Hepatocyte (in vitro differentiated cells): ENCODE data around the gene POLDIP2. TPM values are rescaled to one million over a fixed set of nuclear protein-coding genes. Genes with fewer than 3 reads are reported as not detected.

Source experiments
- DNase-seq: peaks from one replicate; pipeline ENCODE4 v3.0.0-alpha.2; 2016; ENCODE audit warnings: low spot score
- H2AFZ ChIP-seq: fragments of 200-600 bp; sonication (generic); 2 replicates; pipeline ENCODE4 v1.6.0; 2016; ENCODE audit warnings: antibody characterized with exemption, mild to moderate bottlenecking
- H3K27ac ChIP-seq: fragments of 200-600 bp; sonication (generic); 2 replicates; pipeline ENCODE4 v1.5.1; 2016; ENCODE audit warnings: mild to moderate bottlenecking
- H3K27me3 ChIP-seq: fragments of 200-600 bp; sonication (generic); 2 replicates; pipeline ENCODE4 v1.6.1; 2016
- H3K36me3 ChIP-seq: fragments of 200-600 bp; sonication (generic); replicated peaks from 2 replicates; pipeline ENCODE4 v1.5.1; 2016; ENCODE audit warnings: low read depth; ENCODE audit not compliant: insufficient read depth
- H3K4me1 ChIP-seq: fragments of 200-600 bp; sonication (generic); 2 replicates; pipeline ENCODE4 v1.5.1; 2016; ENCODE audit warnings: mild to moderate bottlenecking, moderate library complexity; ENCODE audit not compliant: insufficient read depth
- H3K4me2 ChIP-seq: fragments of 200-600 bp; sonication (generic); 2 replicates; pipeline ENCODE4 v1.6.0; 2016
- H3K4me3 ChIP-seq: fragments of 200-600 bp; sonication (generic); 2 replicates; pipeline ENCODE4 v1.5.1; 2016; ENCODE audit warnings: mild to moderate bottlenecking
- H3K79me2 ChIP-seq: fragments of 200-600 bp; sonication (generic); 2 replicates; pipeline ENCODE4 v1.6.0; 2017; ENCODE audit warnings: mild to moderate bottlenecking
- H3K9me2 ChIP-seq: fragments of 200-600 bp; sonication (generic); replicated peaks from 2 replicates; pipeline ENCODE4 v1.6.0; 2017; ENCODE audit warnings: mild to moderate bottlenecking; ENCODE audit not compliant: insufficient read depth
- H3K9me3 ChIP-seq: fragments of 200-600 bp; sonication (generic); 2 replicates; pipeline ENCODE4 v1.5.1; 2016; ENCODE audit warnings: low read depth, mild to moderate bottlenecking
- H4K20me1 ChIP-seq: fragments of 200-600 bp; sonication (generic); 2 replicates; pipeline ENCODE4 v1.6.0; 2016; ENCODE audit warnings: mild to moderate bottlenecking; ENCODE audit not compliant: insufficient read depth, poor library complexity, severe bottlenecking
- EZH2 ChIP-seq: fragments of 200-600 bp; sonication (generic); IDR thresholded peaks from 2 replicates; pipeline ENCODE4 v1.6.1; 2016; ENCODE audit warnings: antibody characterized with exemption, mild to moderate bottlenecking, borderline replicate concordance
- EZH2phosphoT487 ChIP-seq: fragments of 200-600 bp; sonication (generic); IDR thresholded peaks from one replicate; pipeline ENCODE4 v1.6.1; 2018; ENCODE audit warnings: antibody characterized with exemption, mild to moderate bottlenecking, low read depth, moderate library complexity; ENCODE audit not compliant: unreplicated experiment, severe bottlenecking
- WGBS: methylation state at CpG from one replicate; pipeline ENCODE4 v1.1.6; 2016; ENCODE audit warnings: low lambda C conversion rate; ENCODE audit errors: missing lambda C conversion rate; 5-methylcytosine and 5-hydroxymethylcytosine counted together
- polyA plus RNA-seq: library from polyadenylated mRNA; unstranded; fragments of >200 nt; fragmentation: Nextera tagmentation; extraction: Ambion mirVana; gene quantifications from 2 replicates; pipeline ENCODE4 v1.2.1, GENCODE V29; 2016
- total RNA-seq: library from RNA; depleted of rRNA; stranded (reverse); fragments of >200 nt; gene quantifications from 2 replicates; pipeline ENCODE4 v1.2.3, GENCODE V29; 2014
- TF ChIP-seq, protein P1 (sequence below): fragments of 200-600 bp; sonication (generic); IDR thresholded peaks from 2 replicates; pipeline ENCODE4 v1.5.1; 2016; ENCODE audit warnings: antibody characterized with exemption, mild to moderate bottlenecking; ENCODE audit not compliant: poor library complexity

POLDIP2 gene
- total and polyA plus RNA-seq, 2 experiments from 2014 or later: 82.9 to 122 TPM

DNA sequence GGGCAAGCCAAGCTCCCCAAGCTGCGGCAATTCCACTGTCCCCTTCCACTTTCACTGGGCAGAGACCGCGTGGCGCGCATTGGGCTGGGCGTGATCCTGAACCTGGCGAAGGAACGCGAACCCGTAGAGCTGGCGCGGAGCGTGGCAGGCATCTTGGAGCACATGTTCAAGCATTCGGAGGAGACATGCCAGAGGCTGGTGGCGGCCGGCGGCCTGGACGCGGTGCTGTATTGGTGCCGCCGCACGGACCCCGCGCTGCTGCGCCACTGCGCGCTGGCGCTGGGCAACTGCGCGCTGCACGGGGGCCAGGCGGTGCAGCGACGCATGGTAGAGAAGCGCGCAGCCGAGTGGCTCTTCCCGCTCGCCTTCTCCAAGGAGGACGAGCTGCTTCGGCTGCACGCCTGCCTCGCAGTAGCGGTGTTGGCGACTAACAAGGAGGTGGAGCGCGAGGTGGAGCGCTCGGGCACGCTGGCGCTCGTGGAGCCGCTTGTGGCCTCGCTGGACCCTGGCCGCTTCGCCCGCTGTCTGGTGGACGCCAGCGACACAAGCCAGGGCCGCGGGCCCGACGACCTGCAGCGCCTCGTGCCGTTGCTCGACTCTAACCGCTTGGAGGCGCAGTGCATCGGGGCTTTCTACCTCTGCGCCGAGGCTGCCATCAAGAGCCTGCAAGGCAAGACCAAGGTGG is 24.0 kb upstream of the POLDIP2 start:
- peaks cover 9% of the 10 kb centered on the region for H3K4me1 ChIP-seq
- no peak for TF ChIP-seq EZH2
- TF ChIP-seq, protein P1, sequence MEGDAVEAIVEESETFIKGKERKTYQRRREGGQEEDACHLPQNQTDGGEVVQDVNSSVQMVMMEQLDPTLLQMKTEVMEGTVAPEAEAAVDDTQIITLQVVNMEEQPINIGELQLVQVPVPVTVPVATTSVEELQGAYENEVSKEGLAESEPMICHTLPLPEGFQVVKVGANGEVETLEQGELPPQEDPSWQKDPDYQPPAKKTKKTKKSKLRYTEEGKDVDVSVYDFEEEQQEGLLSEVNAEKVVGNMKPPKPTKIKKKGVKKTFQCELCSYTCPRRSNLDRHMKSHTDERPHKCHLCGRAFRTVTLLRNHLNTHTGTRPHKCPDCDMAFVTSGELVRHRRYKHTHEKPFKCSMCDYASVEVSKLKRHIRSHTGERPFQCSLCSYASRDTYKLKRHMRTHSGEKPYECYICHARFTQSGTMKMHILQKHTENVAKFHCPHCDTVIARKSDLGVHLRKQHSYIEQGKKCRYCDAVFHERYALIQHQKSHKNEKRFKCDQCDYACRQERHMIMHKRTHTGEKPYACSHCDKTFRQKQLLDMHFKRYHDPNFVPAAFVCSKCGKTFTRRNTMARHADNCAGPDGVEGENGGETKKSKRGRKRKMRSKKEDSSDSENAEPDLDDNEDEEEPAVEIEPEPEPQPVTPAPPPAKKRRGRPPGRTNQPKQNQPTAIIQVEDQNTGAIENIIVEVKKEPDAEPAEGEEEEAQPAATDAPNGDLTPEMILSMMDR: peak; percentile 40
- H4K20me1 ChIP-seq: no peaks in the 10 kb centered on the region
- H3K9me2 ChIP-seq: no peaks in the 10 kb centered on the region
- no peaks in the 10 kb centered on the region for H3K36me3 ChIP-seq
- DNase-seq: peak; percentile 56
- H3K79me2 ChIP-seq: no peaks in the 10 kb centered on the region
- peak overlapping the region; percentile 70 for H3K4me2 ChIP-seq
- peaks cover 19% of the 10 kb centered on the region for H3K27me3 ChIP-seq
- no peak overlapping the region for H2AFZ ChIP-seq
- H3K9me3 ChIP-seq: no peaks in the 10 kb centered on the region
- no peak overlapping the region for H3K27ac ChIP-seq
- no peak overlapping the region for H3K4me3 ChIP-seq
- 25% methylated on average over 63 of the region's 72 CpGs for WGBS

DNA sequence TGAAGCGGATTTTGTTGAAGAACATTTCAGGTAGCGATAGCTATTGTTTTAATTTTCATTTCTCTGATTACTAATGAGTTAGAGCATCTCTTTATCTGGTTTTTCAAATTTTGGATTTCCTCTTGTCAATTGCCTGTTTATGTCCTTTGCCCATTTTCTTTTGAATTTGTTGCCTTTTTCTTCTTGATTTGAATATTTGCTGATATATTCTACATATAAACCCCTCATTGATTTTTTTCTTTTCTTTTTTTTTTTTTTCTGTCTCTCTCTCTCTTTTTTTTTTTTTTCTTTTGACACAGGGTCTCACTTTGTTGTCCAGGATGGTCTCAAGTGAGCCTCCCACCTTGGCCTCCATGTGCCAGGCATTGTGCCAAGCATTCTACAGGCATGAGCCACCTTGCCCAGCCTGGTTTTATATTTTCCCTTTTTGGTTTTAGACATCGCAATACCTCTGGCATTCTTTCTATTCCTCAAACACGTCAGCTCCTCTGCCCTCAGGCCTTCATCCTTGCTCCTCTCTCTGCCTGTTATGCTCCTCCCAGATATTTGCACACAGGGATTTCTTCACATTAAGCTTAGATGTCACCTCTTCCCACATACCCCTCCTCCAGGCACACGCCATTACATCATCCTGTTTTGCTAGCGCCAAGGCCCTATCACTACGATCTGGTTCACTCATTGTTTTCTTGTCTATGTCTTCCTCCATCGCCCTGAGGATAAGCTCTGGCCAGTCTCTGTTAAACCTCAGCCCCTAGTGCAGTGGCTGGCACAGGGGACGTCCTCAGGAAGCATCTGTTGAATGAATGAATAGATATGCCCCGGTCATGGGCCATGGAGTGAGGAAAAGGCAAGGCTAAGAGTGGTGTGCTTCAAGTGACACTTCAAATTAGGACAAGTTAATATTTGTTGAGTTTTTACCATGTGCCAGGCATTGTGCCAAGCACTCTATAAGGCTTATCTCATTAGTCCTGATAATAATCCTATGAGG is 22.8 kb upstream of the POLDIP2 start:
- H3K4me3 ChIP-seq: no peak overlapping the region
- no peak overlapping the region for H2AFZ ChIP-seq
- peaks cover 19% of the 10 kb centered on the region for H3K27me3 ChIP-seq
- 64% methylated on average over 10 of the region's 10 CpGs for WGBS
- H3K79me2 ChIP-seq: peaks cover under 1% of the 10 kb centered on the region
- H3K27ac ChIP-seq: no peak overlapping the region
- H3K4me1 ChIP-seq: peaks cover 9% of the 10 kb centered on the region
- TF ChIP-seq EZH2 (no peak), EZH2phosphoT487 (no peak)
- TF ChIP-seq, protein P1: no peak
- no peaks in the 10 kb centered on the region for H3K9me2 ChIP-seq
- H3K36me3 ChIP-seq: no peaks in the 10 kb centered on the region
- peak; percentile 24 for DNase-seq
- peak overlapping the region; percentile 70 for H3K4me2 ChIP-seq
- H4K20me1 ChIP-seq: no peaks in the 10 kb centered on the region
- no peaks in the 10 kb centered on the region for H3K9me3 ChIP-seq

DNA sequence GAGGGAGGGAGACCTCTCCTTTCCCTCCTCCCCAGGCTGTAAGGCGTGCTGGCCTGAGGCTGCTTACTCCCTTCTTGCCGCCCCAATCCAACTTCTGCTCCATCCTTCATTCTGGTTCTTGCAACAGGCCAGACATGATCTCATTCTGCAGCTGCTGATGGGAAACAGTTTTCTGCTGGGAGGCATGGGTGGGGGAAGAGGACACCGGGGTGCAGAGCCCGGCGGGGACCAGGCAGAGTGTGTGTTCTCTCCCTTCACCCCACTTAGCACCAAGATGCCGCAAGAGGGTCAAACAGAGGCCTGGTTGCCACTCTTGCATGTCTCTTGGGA is 15.6 kb upstream of the POLDIP2 start:
- WGBS: 97% methylated on average over 6 of the region's 6 CpGs
- Histone ChIP-seq H3K9me3 (no peaks in the 10 kb centered on the region), H3K4me3 (no peak overlapping the region), H3K4me2 (peak overlapping the region; percentile 89), H3K27me3 (peaks cover 7% of the 10 kb centered on the region), H3K36me3 (no peaks in the 10 kb centered on the region), H4K20me1 (peaks cover 13% of the 10 kb centered on the region), H3K27ac (no peak overlapping the region), H3K79me2 (peaks cover 8% of the 10 kb centered on the region), H3K9me2 (no peaks in the 10 kb centered on the region), H3K4me1 (peaks cover 23% of the 10 kb centered on the region), H2AFZ (no peak overlapping the region)
- no peak for DNase-seq
- TF ChIP-seq EZH2: no peak
- TF ChIP-seq EZH2phosphoT487: no peak
- TF ChIP-seq, protein P1: no peak
